ENCODE results near the gene DGKA.

DNA sequence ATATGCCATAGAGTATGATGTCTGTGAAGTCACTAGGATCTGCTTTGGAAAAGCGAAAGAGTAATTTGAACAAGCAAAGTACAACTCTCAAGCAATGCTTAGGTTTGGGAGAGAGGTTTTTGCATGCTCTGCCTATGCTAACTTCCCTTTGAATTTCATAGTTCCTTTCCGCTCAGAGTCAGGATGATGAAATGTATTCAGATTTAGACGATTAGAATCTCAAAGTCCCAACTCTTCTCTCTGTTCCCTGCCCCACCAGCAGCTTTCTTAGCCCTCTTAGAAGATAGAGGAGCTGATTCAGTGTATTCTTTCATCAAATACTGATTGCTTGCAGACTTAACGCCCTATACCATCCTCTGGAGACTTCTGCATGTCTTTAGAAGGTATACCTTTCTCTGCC lies 54.4 kb downstream of the DGKA start:
- TF ChIP-seq RAD21 (IDR thresholded peaks at IDR 0.05; ENCODE audit: low read length) (no peak), EP300 (IDR thresholded peaks at IDR 0.05; ENCODE audit: borderline replicate concordance in 1 of 2, low read depth in 1 of 2, low read length in 1 of 2) (no peak), POLR2AphosphoS5 (IDR thresholded peaks at IDR 0.05; ENCODE audit: low read depth, low read length) (no peak), NFIC (IDR thresholded peaks at IDR 0.05; ENCODE audit: borderline replicate concordance) (no peak), USF2 (IDR thresholded peaks at IDR 0.05; ENCODE audit: borderline replicate concordance, low read depth, low read length) (no peak), SIN3A (IDR thresholded peaks at IDR 0.05; ENCODE audit: borderline replicate concordance, low read depth, low read length) (no peak), MXI1 (IDR thresholded peaks at IDR 0.05; ENCODE audit: low read depth, low read length) (no peak), YY1 (IDR thresholded peaks at IDR 0.05; ENCODE audit: low read depth) (no peak), FOXJ3 (CRISPR knock-in tag; IDR thresholded peaks at IDR 0.05) (no peak), ELF1 (IDR thresholded peaks at IDR 0.05) (no peak), CTCF (IDR thresholded peaks at IDR 0.05) (no peak)
- TF ChIP-seq, protein P1, sequence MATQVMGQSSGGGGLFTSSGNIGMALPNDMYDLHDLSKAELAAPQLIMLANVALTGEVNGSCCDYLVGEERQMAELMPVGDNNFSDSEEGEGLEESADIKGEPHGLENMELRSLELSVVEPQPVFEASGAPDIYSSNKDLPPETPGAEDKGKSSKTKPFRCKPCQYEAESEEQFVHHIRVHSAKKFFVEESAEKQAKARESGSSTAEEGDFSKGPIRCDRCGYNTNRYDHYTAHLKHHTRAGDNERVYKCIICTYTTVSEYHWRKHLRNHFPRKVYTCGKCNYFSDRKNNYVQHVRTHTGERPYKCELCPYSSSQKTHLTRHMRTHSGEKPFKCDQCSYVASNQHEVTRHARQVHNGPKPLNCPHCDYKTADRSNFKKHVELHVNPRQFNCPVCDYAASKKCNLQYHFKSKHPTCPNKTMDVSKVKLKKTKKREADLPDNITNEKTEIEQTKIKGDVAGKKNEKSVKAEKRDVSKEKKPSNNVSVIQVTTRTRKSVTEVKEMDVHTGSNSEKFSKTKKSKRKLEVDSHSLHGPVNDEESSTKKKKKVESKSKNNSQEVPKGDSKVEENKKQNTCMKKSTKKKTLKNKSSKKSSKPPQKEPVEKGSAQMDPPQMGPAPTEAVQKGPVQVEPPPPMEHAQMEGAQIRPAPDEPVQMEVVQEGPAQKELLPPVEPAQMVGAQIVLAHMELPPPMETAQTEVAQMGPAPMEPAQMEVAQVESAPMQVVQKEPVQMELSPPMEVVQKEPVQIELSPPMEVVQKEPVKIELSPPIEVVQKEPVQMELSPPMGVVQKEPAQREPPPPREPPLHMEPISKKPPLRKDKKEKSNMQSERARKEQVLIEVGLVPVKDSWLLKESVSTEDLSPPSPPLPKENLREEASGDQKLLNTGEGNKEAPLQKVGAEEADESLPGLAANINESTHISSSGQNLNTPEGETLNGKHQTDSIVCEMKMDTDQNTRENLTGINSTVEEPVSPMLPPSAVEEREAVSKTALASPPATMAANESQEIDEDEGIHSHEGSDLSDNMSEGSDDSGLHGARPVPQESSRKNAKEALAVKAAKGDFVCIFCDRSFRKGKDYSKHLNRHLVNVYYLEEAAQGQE (IDR thresholded peaks at IDR 0.05; ENCODE audit: low read depth, low read length), result no peak
- TF ChIP-seq, protein P2, sequence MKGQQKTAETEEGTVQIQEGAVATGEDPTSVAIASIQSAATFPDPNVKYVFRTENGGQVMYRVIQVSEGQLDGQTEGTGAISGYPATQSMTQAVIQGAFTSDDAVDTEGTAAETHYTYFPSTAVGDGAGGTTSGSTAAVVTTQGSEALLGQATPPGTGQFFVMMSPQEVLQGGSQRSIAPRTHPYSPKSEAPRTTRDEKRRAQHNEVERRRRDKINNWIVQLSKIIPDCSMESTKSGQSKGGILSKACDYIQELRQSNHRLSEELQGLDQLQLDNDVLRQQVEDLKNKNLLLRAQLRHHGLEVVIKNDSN (IDR thresholded peaks at IDR 0.05; ENCODE audit: borderline replicate concordance, low read depth), result no peak
